Measurements from ENCODE around the gene DPYD.

DPYD gene

GRCh38 chr1:97603776-97604175 lies 317.1 kb downstream of the DPYD start:
- no peak for DNase-seq

- no peak for DNase-seq
Measured at GRCh38 chr1:97603218-97603617, 317.6 kb downstream of the DPYD start.

- DNase-seq, result no peak
Measured at GRCh38 chr1:97599447-97599846, 321.4 kb downstream of the DPYD start.

GRCh38 chr1:97593192-97593591 lies 327.6 kb downstream of the DPYD start:
- DNase-seq, result no peak

GRCh38 chr1:97588772-97589171 lies 332.1 kb downstream of the DPYD start:
- DNase-seq, result no peak

GRCh38 chr1:97581614-97582051 lies 339.2 kb downstream of the DPYD start:
- DNase-seq, result no peak

GRCh38 chr1:97577613-97578012 lies 343.2 kb downstream of the DPYD start:
- DNase-seq, result no peak

- no peak for DNase-seq
Measured at GRCh38 chr1:97573553-97573952, 347.3 kb downstream of the DPYD start.

GRCh38 chr1:97572561-97572960 lies 348.3 kb downstream of the DPYD start:
- DNase-seq, result no peak

GRCh38 chr1:97571760-97572159 lies 349.1 kb downstream of the DPYD start:
- DNase-seq, result no peak

- DNase-seq, result no peak
Measured at GRCh38 chr1:97570691-97571090, 350.1 kb downstream of the DPYD start.

GRCh38 chr1:97567000-97567749 lies 353.7 kb downstream of the DPYD start:
- no peak for DNase-seq

GRCh38 chr1:97565886-97566285 lies 354.9 kb downstream of the DPYD start:
- DNase-seq, result no peak

GRCh38 chr1:97563926-97564325 lies 356.9 kb downstream of the DPYD start:
- no peak for DNase-seq

GRCh38 chr1:97562081-97562480 lies 358.8 kb downstream of the DPYD start:
- DNase-seq, result no peak

GRCh38 chr1:97560714-97561113 lies 360.1 kb downstream of the DPYD start:
- no peak for DNase-seq

- DNase-seq, result no peak
Measured at GRCh38 chr1:97553971-97554370, 366.9 kb downstream of the DPYD start.

GRCh38 chr1:97551113-97551512 lies 369.7 kb downstream of the DPYD start:
- DNase-seq, result no peak

- no peak for DNase-seq
Measured at GRCh38 chr1:97545446-97545845, 375.4 kb downstream of the DPYD start.

- DNase-seq, result no peak
Measured at GRCh38 chr1:97540346-97540888, 380.4 kb downstream of the DPYD start.

GRCh38 chr1:97538113-97538512 lies 382.7 kb downstream of the DPYD start:
- DNase-seq, result no peak

GRCh38 chr1:97533358-97533757 lies 387.5 kb downstream of the DPYD start:
- DNase-seq, result no peak

- no peak for DNase-seq
Measured at GRCh38 chr1:97529600-97529999, 391.2 kb downstream of the DPYD start.

- DNase-seq, result no peak
Measured at GRCh38 chr1:97524211-97524610, 396.6 kb downstream of the DPYD start.

- no peak for DNase-seq
Measured at GRCh38 chr1:97516588-97516987, 404.2 kb downstream of the DPYD start.

All from femur (tissue), 1 donor.